WTC11 (cell line): Measurements from ENCODE around the gene KCNJ6. TPM values are rescaled to one million over a fixed set of nuclear protein-coding genes. Genes with fewer than 3 reads are reported as not detected.

Source experiments
- ATAC-seq: fragments of 200-7000 bp; cut with Tn5 transposase; 2 replicates; pipeline ENCODE4 v1.10.0; 2021; ENCODE audit warnings: mild to moderate bottlenecking, moderate library complexity
- CTCF ChIA-PET: fragments of 300-600 bp; sonication (Branson Sonifier 250); formaldehyde crosslinking; loops from one replicate; lab custom pipeline; 2021; ENCODE audit warnings: antibody characterized with exemption; lab: Charles Lee
- POLR2A ChIA-PET: fragments of 350-600 bp; sonication (Branson Sonifier 250); formaldehyde crosslinking; loops from one replicate; lab custom pipeline; 2021; ENCODE audit warnings: antibody characterized with exemption; lab: Charles Lee
- DNase-seq: peaks from one replicate; pipeline ENCODE4 v3.0.0; 2021; ENCODE audit warnings: low spot score
- H3K27ac Mint-ChIP-seq: 2 replicates; pipeline ENCODE4 v1.8.0; 2021; ENCODE audit warnings: mixed read lengths
- H3K27me3 Mint-ChIP-seq: 2 replicates; pipeline ENCODE4 v1.8.0; 2021; ENCODE audit warnings: low read depth, mild to moderate bottlenecking, moderate library complexity, mixed read lengths
- H3K36me3 Mint-ChIP-seq: 2 replicates; pipeline ENCODE4 v1.8.0; 2021; ENCODE audit warnings: mixed read lengths
- H3K4me1 Mint-ChIP-seq: 2 replicates; pipeline ENCODE4 v1.8.0; 2022; ENCODE audit warnings: mixed read lengths
- H3K4me3 Mint-ChIP-seq: 2 replicates; pipeline ENCODE4 v1.8.0; 2021; ENCODE audit warnings: mild to moderate bottlenecking, moderate library complexity, mixed read lengths
- H3K9me3 Mint-ChIP-seq: 2 replicates; pipeline ENCODE4 v1.8.0; 2021; ENCODE audit warnings: mixed read lengths
- AR ChIP-seq: fragments of 250-450 bp; sonication (Bioruptor Pico); IDR thresholded peaks from 2 replicates; pipeline ENCODE4 v1.9.0; 2021; ENCODE audit warnings: mild to moderate bottlenecking
- CBFB ChIP-seq: sonication (generic); formaldehyde crosslinking; IDR thresholded peaks from 2 replicates; pipeline ENCODE4 v1.8.1; 2022; ENCODE audit warnings: mild to moderate bottlenecking, low read depth, missing genetic modification reagents
- IRF1 ChIP-seq: sonication (generic); formaldehyde crosslinking; IDR thresholded peaks from 2 replicates; pipeline ENCODE4 v1.8.0; 2023; ENCODE audit warnings: missing genetic modification reagents
- IRF2 ChIP-seq: sonication (generic); formaldehyde crosslinking; IDR thresholded peaks from 2 replicates; pipeline ENCODE4 v1.8.0; 2022; ENCODE audit warnings: low read depth, missing genetic modification reagents, borderline replicate concordance
- KAT7 ChIP-seq: sonication (generic); formaldehyde crosslinking; IDR thresholded peaks from 2 replicates; pipeline ENCODE4 v1.8.1; 2023; ENCODE audit warnings: missing genetic modification reagents, mild to moderate bottlenecking, borderline replicate concordance
- PREB ChIP-seq: sonication (generic); formaldehyde crosslinking; IDR thresholded peaks from 2 replicates; pipeline ENCODE4 v1.8.1; 2022; ENCODE audit warnings: mild to moderate bottlenecking, missing genetic modification reagents, moderate library complexity, borderline replicate concordance
- RORB ChIP-seq: fragments of 250-450 bp; sonication (Bioruptor Pico); IDR thresholded peaks from 2 replicates; pipeline ENCODE4 v1.9.0; 2021; ENCODE audit warnings: mild to moderate bottlenecking
- SMAD4 ChIP-seq: sonication (generic); formaldehyde crosslinking; IDR thresholded peaks from 2 replicates; pipeline ENCODE4 v1.8.0; 2022; ENCODE audit warnings: mild to moderate bottlenecking, missing genetic modification reagents
- SP1 ChIP-seq: sonication (generic); formaldehyde crosslinking; conservative IDR thresholded peaks from 2 replicates; pipeline ENCODE4 v1.8.1; 2022; ENCODE audit warnings: missing genetic modification reagents
- TEAD4 ChIP-seq: sonication (generic); formaldehyde crosslinking; IDR thresholded peaks from 2 replicates; pipeline ENCODE4 v1.8.0; 2022; ENCODE audit warnings: mild to moderate bottlenecking, missing genetic modification reagents
- ZNF121 ChIP-seq: sonication (generic); formaldehyde crosslinking; IDR thresholded peaks from 2 replicates; pipeline ENCODE4 v1.8.0; 2023; ENCODE audit warnings: missing genetic modification reagents
- ZNF232 ChIP-seq: sonication (generic); formaldehyde crosslinking; IDR thresholded peaks from 2 replicates; pipeline ENCODE4 v1.8.0; 2022; ENCODE audit warnings: mild to moderate bottlenecking, missing genetic modification reagents
- ZNF263 ChIP-seq: sonication (generic); formaldehyde crosslinking; IDR thresholded peaks from 2 replicates; pipeline ENCODE4 v1.8.1; 2022; ENCODE audit warnings: low read depth, mild to moderate bottlenecking, moderate library complexity, missing genetic modification reagents
- ZNF281 ChIP-seq: sonication (generic); formaldehyde crosslinking; IDR thresholded peaks from 2 replicates; pipeline ENCODE4 v1.8.0; 2023; ENCODE audit warnings: mild to moderate bottlenecking, missing genetic modification reagents
- ZNF317 ChIP-seq: sonication (generic); formaldehyde crosslinking; IDR thresholded peaks from 2 replicates; pipeline ENCODE4 v1.8.1; 2023; ENCODE audit warnings: low read depth, mild to moderate bottlenecking, moderate library complexity, missing genetic modification reagents, borderline replicate concordance
- ZNF396 ChIP-seq: fragments of 250-450 bp; sonication (Bioruptor Pico); IDR thresholded peaks from 2 replicates; pipeline ENCODE4 v1.8.0; 2021; ENCODE audit warnings: mild to moderate bottlenecking, moderate library complexity, borderline replicate concordance
- ZNF423 ChIP-seq: fragments of 250-450 bp; sonication (Bioruptor Pico); IDR thresholded peaks from 2 replicates; pipeline ENCODE4 v2.1.2; 2022; ENCODE audit warnings: mild to moderate bottlenecking, moderate library complexity
- ZSCAN18 ChIP-seq: fragments of 250-450 bp; sonication (Bioruptor Pico); IDR thresholded peaks from 2 replicates; pipeline ENCODE4 v2.1.2; 2022; ENCODE audit warnings: mild to moderate bottlenecking, moderate library complexity
- total RNA-seq: library from RNA; stranded (reverse); gene quantifications from 3 replicates; pipeline ENCODE4 v1.2.3, GENCODE V29; 2021
- TF ChIP-seq, protein P1 (sequence below): sonication (generic); formaldehyde crosslinking; IDR thresholded peaks from 2 replicates; pipeline ENCODE4 v1.8.0; 2022; ENCODE audit warnings: mild to moderate bottlenecking, missing genetic modification reagents
- TF ChIP-seq, protein P2 (sequence below): sonication (generic); formaldehyde crosslinking; IDR thresholded peaks from 2 replicates; pipeline ENCODE4 v1.8.0; 2022; ENCODE audit warnings: missing genetic modification reagents
- TF ChIP-seq, protein P3 (sequence below): sonication (generic); formaldehyde crosslinking; IDR thresholded peaks from 2 replicates; pipeline ENCODE4 v1.8.1; 2022; ENCODE audit warnings: missing genetic modification reagents, borderline replicate concordance

The KCNJ6 gene
- total RNA-seq, 1 experiment from 2014 or later = 0.35 TPM

- Mint-ChIP-seq H3K4me3 (no peak overlapping the region), H3K4me1 (peaks cover 11% of the 10 kb centered on the region), H3K36me3 (peaks cover 15% of the 10 kb centered on the region), H3K27ac (no peak overlapping the region)
- ATAC-seq (no peak), DNase-seq (no peak)
- ChIA-PET POLR2A (no interaction called here), CTCF (no interaction called here)
- TF ChIP-seq CBFB = no peak
- TF ChIP-seq ZNF396 (CRISPR knock-in tag) = no peak
- TF ChIP-seq, protein P1, sequence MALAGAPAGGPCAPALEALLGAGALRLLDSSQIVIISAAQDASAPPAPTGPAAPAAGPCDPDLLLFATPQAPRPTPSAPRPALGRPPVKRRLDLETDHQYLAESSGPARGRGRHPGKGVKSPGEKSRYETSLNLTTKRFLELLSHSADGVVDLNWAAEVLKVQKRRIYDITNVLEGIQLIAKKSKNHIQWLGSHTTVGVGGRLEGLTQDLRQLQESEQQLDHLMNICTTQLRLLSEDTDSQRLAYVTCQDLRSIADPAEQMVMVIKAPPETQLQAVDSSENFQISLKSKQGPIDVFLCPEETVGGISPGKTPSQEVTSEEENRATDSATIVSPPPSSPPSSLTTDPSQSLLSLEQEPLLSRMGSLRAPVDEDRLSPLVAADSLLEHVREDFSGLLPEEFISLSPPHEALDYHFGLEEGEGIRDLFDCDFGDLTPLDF (CRISPR knock-in tag) = no peak
- TF ChIP-seq ZNF281 = no peak
- no peak for TF ChIP-seq ZNF423 (CRISPR knock-in tag)
- TF ChIP-seq ZNF121 (CRISPR knock-in tag) = no peak
- no peak for TF ChIP-seq ZNF232
- TF ChIP-seq SP1 = no peak
- no peak for TF ChIP-seq IRF2 (CRISPR knock-in tag)
- no peak for TF ChIP-seq IRF1 (CRISPR knock-in tag)
- no peak for TF ChIP-seq KAT7 (CRISPR knock-in tag)
- TF ChIP-seq, protein P2, sequence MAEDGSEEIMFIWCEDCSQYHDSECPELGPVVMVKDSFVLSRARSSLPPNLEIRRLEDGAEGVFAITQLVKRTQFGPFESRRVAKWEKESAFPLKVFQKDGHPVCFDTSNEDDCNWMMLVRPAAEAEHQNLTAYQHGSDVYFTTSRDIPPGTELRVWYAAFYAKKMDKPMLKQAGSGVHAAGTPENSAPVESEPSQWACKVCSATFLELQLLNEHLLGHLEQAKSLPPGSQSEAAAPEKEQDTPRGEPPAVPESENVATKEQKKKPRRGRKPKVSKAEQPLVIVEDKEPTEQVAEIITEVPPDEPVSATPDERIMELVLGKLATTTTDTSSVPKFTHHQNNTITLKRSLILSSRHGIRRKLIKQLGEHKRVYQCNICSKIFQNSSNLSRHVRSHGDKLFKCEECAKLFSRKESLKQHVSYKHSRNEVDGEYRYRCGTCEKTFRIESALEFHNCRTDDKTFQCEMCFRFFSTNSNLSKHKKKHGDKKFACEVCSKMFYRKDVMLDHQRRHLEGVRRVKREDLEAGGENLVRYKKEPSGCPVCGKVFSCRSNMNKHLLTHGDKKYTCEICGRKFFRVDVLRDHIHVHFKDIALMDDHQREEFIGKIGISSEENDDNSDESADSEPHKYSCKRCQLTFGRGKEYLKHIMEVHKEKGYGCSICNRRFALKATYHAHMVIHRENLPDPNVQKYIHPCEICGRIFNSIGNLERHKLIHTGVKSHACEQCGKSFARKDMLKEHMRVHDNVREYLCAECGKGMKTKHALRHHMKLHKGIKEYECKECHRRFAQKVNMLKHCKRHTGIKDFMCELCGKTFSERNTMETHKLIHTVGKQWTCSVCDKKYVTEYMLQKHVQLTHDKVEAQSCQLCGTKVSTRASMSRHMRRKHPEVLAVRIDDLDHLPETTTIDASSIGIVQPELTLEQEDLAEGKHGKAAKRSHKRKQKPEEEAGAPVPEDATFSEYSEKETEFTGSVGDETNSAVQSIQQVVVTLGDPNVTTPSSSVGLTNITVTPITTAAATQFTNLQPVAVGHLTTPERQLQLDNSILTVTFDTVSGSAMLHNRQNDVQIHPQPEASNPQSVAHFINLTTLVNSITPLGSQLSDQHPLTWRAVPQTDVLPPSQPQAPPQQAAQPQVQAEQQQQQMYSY (CRISPR knock-in tag) = no peak
- TF ChIP-seq RORB (CRISPR knock-in tag) = no peak
- TF ChIP-seq, protein P3, sequence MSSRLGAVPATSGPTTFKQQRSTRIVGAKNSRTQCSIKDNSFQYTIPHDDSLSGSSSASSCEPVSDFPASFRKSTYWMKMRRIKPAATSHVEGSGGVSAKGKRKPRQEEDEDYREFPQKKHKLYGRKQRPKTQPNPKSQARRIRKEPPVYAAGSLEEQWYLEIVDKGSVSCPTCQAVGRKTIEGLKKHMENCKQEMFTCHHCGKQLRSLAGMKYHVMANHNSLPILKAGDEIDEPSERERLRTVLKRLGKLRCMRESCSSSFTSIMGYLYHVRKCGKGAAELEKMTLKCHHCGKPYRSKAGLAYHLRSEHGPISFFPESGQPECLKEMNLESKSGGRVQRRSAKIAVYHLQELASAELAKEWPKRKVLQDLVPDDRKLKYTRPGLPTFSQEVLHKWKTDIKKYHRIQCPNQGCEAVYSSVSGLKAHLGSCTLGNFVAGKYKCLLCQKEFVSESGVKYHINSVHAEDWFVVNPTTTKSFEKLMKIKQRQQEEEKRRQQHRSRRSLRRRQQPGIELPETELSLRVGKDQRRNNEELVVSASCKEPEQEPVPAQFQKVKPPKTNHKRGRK = no peak
- no peak for TF ChIP-seq ZNF317 (CRISPR knock-in tag)
- TF ChIP-seq, all 79 proteins: peak for 0
- Mint-ChIP-seq H3K27me3 (no peaks in the 10 kb centered on the region; the same call in 1 of the 2 replicates), H3K9me3 (peaks cover 21% of the 10 kb centered on the region)
These were observed 298.2 kb downstream of the KCNJ6 start for GRCh38 chr21:37618081-37618480.

DNA sequence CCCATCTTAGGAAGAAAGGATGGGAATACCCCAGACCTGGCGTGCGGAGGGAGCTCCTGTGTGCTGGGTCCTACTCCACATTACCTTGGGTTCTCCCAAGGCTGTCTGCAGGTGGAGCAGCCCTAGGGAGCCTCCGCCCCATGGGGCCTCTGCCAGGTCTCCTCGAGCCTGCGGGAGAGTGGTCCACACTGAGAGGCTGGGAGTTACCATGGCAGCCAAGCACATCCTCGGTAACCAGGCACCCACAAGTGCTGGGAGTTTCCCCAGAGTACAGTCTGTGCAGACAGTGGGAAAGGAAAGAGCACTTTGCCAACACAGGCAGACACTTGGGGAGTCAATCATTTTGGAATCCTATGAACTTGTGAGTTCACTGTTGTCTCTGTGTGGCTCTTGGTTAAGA is 300.3 kb downstream of the KCNJ6 start:
- H3K36me3 Mint-ChIP-seq = peaks cover 35% of the 10 kb centered on the region
- ChIA-PET POLR2A (no interaction called here), CTCF (no interaction called here)
- no peak for ATAC-seq
- no peak overlapping the region for H3K27ac Mint-ChIP-seq
- H3K27me3 Mint-ChIP-seq = no peaks in the 10 kb centered on the region; the same call in 1 of the 2 replicates
- H3K9me3 Mint-ChIP-seq = peaks cover 39% of the 10 kb centered on the region
- H3K4me3 Mint-ChIP-seq = no peak overlapping the region
- H3K4me1 Mint-ChIP-seq = peaks cover 7% of the 10 kb centered on the region; the same call in 1 of the 2 replicates
- no peak for DNase-seq
- TF ChIP-seq AR (CRISPR knock-in tag) = no peak
- TF ChIP-seq SMAD4 = no peak
- no peak for TF ChIP-seq ZSCAN18
- no peak for TF ChIP-seq PREB
- TF ChIP-seq ZNF263 (CRISPR knock-in tag) = no peak
- no peak for TF ChIP-seq TEAD4 (CRISPR knock-in tag)
